OCI-LY7 (cell line): ENCODE measurements around the gene KCMF1. TPM values are rescaled to one million over a fixed set of nuclear protein-coding genes. Genes with fewer than 3 reads are reported as not detected.

ENCODE experiments used
- BruUV-seq: library from RNA; stranded (reverse); fragments of 400-500 nt; replicated peaks from 2 replicates; lab custom pipeline; 2021; lab: Mats Ljungman, UMichigan
- CTCF ChIA-PET: fragments of 300-600 bp; sonication (Branson Sonifier 250); formaldehyde crosslinking; loops from one replicate; lab custom pipeline; 2022; ENCODE audit warnings: antibody characterized with exemption; ENCODE audit not compliant: unreplicated experiment; lab: Charles Lee
- POLR2A ChIA-PET: fragments of 300-600 bp; sonication (Branson Sonifier 250); formaldehyde crosslinking; loops from one replicate; lab custom pipeline; 2022; ENCODE audit warnings: antibody characterized with exemption; lab: Charles Lee
- DNase-seq: peaks from one replicate; pipeline ENCODE4 v3.0.0-alpha.2; 2015; ENCODE audit warnings: low spot score
- H2AFZ ChIP-seq: fragments of 200-600 bp; sonication (generic), shearing (Covaris generic); 2 replicates; pipeline ENCODE4 v1.6.1; 2014; ENCODE audit warnings: mild to moderate bottlenecking, antibody characterized with exemption, low read length, moderate library complexity
- H3K27ac ChIP-seq: fragments of 200-600 bp; sonication (generic); 2 replicates; pipeline ENCODE4 v1.5.1; 2014; ENCODE audit warnings: mixed run types, low read depth, mild to moderate bottlenecking, moderate library complexity, low read length, inconsistent platforms; ENCODE audit not compliant: poor library complexity, severe bottlenecking
- H3K36me3 ChIP-seq: fragments of 200-600 bp; sonication (generic); 2 replicates; pipeline ENCODE4 v1.6.1; 2014; ENCODE audit warnings: mild to moderate bottlenecking, antibody characterized with exemption, low read length, moderate library complexity, mixed read lengths; ENCODE audit not compliant: insufficient read depth
- H3K4me1 ChIP-seq: fragments of 200-600 bp; sonication (generic); 2 replicates; pipeline ENCODE4 v1.5.1; 2014; ENCODE audit warnings: mild to moderate bottlenecking, low read length; ENCODE audit not compliant: insufficient read depth, poor library complexity, severe bottlenecking
- H3K4me2 ChIP-seq: fragments of 200-600 bp; sonication (generic); 2 replicates; pipeline ENCODE4 v1.6.1; 2014; ENCODE audit warnings: mild to moderate bottlenecking, low read length
- H3K4me3 ChIP-seq: fragments of 200-600 bp; sonication (generic); 2 replicates; pipeline ENCODE4 v1.5.1; 2014; ENCODE audit warnings: mild to moderate bottlenecking, low read depth, low read length; ENCODE audit not compliant: poor library complexity, severe bottlenecking
- H3K79me2 ChIP-seq: fragments of 200-600 bp; sonication (generic); 2 replicates; pipeline ENCODE4 v1.6.1; 2016; ENCODE audit warnings: low read depth, mild to moderate bottlenecking, low read length, moderate library complexity, mixed read lengths; ENCODE audit not compliant: insufficient read depth
- H3K9me2 ChIP-seq: fragments of 200-600 bp; sonication (generic); 2 replicates; pipeline ENCODE4 v1.6.1; 2016; ENCODE audit warnings: mild to moderate bottlenecking, low read length, mixed read lengths; ENCODE audit not compliant: insufficient read depth
- H3K9me3 ChIP-seq: fragments of 200-600 bp; sonication (generic); 2 replicates; pipeline ENCODE4 v1.6.1; 2014; ENCODE audit warnings: mild to moderate bottlenecking, mixed run types, low read length, mixed read lengths
- H4K20me1 ChIP-seq: fragments of 200-600 bp; sonication (generic); 2 replicates; pipeline ENCODE4 v1.6.1; 2014; ENCODE audit warnings: mild to moderate bottlenecking, antibody characterized with exemption, low read length, moderate library complexity, mixed read lengths; ENCODE audit not compliant: insufficient read depth
- CTCF ChIP-seq: fragments of 200-600 bp; sonication (generic); conservative IDR thresholded peaks from 2 replicates; pipeline ENCODE4 v1.5.1; 2014; ENCODE audit warnings: mild to moderate bottlenecking, antibody characterized with exemption, low read length, moderate library complexity, mixed read lengths
- EZH2phosphoT487 ChIP-seq: fragments of 200-600 bp; sonication (generic); IDR thresholded peaks from 2 replicates; pipeline ENCODE4 v1.6.1; 2018; ENCODE audit warnings: low read depth, borderline replicate concordance, mild to moderate bottlenecking, mixed run types, antibody characterized with exemption, low read length, moderate library complexity, mixed read lengths
- intact Hi-C: fragments of 100-400 bp; cut with micrococcal nuclease; formaldehyde crosslinking; loops from one replicate; pipeline ENCODE4 v1.10.0; 2022; ENCODE audit not compliant: unreplicated experiment
- total RNA-seq, 2 experiments: library from RNA; depleted of rRNA in 1 of 2; stranded (reverse); fragments of >200 nt in 1 of 2; shearing (Covaris generic) in 1 of 2; gene quantifications; 2 replicates each; pipeline ENCODE4 v1.2.3, GENCODE V29; 2014 to 2022

The KCMF1 gene
- total RNA-seq, 2 experiments from 2014 or later = 42.2 to 95.1 TPM

- TF ChIP-seq EZH2phosphoT487 (no peak), CTCF (no peak)
- peaks cover 23% of the 10 kb centered on the region for H3K4me1 ChIP-seq
- peak overlapping the region; percentile 23; the same call in 1 of the 2 replicates for H2AFZ ChIP-seq
- no TSS peak for BruUV-seq
- CTCF ChIA-PET = interaction anchor here (1.5 to 1.6 kb wide), 2 partner anchors 24 to 50 kb away, joined by 4 to 6 read pairs; no protein-coding TSS in a partner anchor
- H3K9me2 ChIP-seq = no peaks in the 10 kb centered on the region
- peak overlapping the region; percentile 81 for H3K4me2 ChIP-seq
- POLR2A ChIA-PET = interaction anchor here (1.0 to 6.9 kb wide), 3 partner anchors 17 to 47 kb away, joined by 3 to 107 read pairs (median 3); no protein-coding TSS in a partner anchor
- peak overlapping the region; percentile 85 for H3K27ac ChIP-seq
- DNase-seq = peak; percentile 82
- H3K36me3 ChIP-seq = peaks cover 36% of the 10 kb centered on the region
- H3K79me2 ChIP-seq = peaks cover 63% of the 10 kb centered on the region
- peaks cover 18% of the 10 kb centered on the region for H4K20me1 ChIP-seq
- peak overlapping the region; percentile 82 for H3K4me3 ChIP-seq
- intact Hi-C loops = loop anchor here (1.0 to 2.0 kb wide), 2 partner anchors 43 to 44 kb away; no protein-coding TSS in a partner anchor
- H3K9me3 ChIP-seq = no peaks in the 10 kb centered on the region
These were observed 622 bp upstream of the KCMF1 start for GRCh38 chr2:84970210-84970867.

- H3K4me1 ChIP-seq = peaks cover 22% of the 10 kb centered on the region
- CTCF ChIA-PET = interaction anchor here (1.2 kb wide), 1 partner anchor 25 kb away, joined by 3 read pairs; no protein-coding TSS in a partner anchor
- DNase-seq = peak; percentile 82
- intact Hi-C loops = loop anchor here (2.0 kb wide), 1 partner anchor 43 kb away; no protein-coding TSS in a partner anchor
- H3K36me3 ChIP-seq = peaks cover 23% of the 10 kb centered on the region
- POLR2A ChIA-PET = interaction anchor here (0.8 to 6.9 kb wide), 4 partner anchors 18 to 46 kb away, joined by 3 to 107 read pairs (median 3); no protein-coding TSS in a partner anchor
- H3K27ac ChIP-seq = peak overlapping the region; percentile 81
- H3K9me3 ChIP-seq = no peaks in the 10 kb centered on the region
- peak overlapping the region; percentile 77 for H3K4me3 ChIP-seq
- TF ChIP-seq CTCF (no peak), EZH2phosphoT487 (no peak)
- peaks cover 76% of the 10 kb centered on the region for H3K79me2 ChIP-seq
- no TSS peak for BruUV-seq
- H3K9me2 ChIP-seq = no peaks in the 10 kb centered on the region
- H3K4me2 ChIP-seq = peak overlapping the region; percentile 91
- no peak overlapping the region for H2AFZ ChIP-seq
- peaks cover 24% of the 10 kb centered on the region for H4K20me1 ChIP-seq
These were observed 697 bp downstream of the KCMF1 start for GRCh38 chr2:84971510-84972206.
